ENCODE data around the gene A1BG.
"Not testable (repeated sequence)": the region's sequence is repeated elsewhere in the genome, so short reads cannot be mapped to it uniquely, and the experiment has no call there.

The A1BG gene

DNA sequence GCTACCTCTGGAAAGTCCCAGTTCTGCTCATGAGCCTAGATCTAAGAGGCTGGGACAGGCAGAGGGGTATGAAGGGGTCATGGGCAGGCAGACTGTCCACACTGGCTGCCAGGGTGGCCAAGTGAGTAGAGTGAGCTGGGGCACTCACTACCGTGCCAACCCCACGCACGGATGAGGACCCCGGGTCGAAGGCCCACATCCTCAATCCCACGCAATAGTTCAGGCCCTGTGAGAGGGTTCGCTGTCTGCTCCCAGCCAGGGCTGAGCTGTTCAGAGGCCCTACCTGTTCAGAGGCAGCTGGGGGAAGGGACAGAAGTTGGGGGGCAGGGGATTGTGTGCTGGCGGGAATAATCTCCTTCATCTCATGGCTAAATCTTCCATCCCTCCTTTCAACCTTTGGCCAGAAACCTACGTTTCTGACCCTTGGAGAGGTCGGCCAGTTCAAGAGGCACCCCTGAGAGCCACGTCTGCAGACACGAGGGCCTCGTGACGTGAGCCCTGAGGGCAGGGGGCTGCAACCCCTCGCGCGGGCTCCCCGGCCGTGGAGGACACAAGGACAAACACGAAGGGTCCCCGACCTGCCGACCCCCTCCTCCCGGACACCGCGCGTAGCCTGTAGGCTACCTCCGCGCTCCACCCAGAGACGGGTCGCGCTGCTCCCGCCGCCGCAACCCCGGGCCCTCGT, 32.7 kb upstream of the A1BG start:
- DNase-seq (ENCODE audit: low read depth), result no peak

DNA sequence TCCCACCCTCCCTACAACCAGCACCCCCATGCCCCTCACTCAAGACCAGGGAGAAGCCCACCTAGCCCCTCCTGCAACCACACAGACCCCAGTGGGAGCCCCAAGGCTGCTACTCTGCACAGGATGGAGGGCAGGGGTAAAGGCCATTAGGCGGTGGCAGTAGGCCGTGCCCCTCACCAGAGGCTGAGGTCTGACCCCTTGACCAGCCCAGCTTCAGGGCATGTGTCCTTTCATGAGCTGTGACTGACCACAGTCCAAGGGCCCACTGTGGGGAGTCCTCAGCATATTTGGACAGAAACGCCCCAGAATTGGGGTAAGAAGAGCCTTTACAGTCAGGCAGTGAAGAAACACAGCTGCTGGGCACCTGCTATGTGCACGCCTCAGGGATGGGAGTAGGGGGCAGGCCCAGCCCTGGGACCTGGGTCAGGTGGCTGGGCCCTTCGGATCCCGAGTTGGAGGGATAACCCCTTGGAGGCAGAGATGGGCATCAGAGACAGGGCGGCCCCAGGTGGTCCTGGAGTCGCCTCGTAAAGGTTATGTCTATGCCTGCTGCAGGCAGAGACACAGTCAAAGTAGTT, 32.1 kb upstream of the A1BG start:
- no peak for DNase-seq (ENCODE audit: low read depth)

DNA sequence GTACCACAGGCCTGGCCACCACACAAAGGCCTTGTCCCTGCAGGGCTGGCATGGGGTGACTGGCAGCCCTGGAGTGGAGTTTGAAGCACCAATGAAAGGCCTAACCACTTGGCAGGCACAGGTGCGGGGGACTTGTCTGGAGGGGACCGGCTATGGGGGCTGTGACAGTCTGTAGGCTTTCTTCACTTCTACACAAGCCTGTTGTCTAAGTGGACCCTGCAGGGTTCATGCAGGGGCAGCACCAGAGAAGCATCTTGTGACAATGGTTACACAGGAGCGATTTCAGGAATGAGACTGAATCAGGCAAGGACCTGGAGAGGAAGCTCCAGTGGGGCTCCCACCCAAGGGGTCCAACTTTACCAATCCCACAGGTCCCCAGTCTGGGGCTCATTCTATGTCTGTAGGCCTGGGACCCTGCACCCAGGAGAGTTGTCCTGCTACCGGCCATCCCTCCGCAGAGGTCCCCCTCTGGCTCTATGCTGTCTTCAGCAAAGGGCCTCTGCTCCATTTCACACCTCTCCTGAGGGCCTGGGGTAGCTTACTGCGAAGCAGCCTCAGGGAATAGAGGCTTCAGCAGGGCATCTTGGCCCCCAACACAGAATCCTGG, 29.8 kb upstream of the A1BG start:
- no peak for DNase-seq (ENCODE audit: low read depth)

DNA sequence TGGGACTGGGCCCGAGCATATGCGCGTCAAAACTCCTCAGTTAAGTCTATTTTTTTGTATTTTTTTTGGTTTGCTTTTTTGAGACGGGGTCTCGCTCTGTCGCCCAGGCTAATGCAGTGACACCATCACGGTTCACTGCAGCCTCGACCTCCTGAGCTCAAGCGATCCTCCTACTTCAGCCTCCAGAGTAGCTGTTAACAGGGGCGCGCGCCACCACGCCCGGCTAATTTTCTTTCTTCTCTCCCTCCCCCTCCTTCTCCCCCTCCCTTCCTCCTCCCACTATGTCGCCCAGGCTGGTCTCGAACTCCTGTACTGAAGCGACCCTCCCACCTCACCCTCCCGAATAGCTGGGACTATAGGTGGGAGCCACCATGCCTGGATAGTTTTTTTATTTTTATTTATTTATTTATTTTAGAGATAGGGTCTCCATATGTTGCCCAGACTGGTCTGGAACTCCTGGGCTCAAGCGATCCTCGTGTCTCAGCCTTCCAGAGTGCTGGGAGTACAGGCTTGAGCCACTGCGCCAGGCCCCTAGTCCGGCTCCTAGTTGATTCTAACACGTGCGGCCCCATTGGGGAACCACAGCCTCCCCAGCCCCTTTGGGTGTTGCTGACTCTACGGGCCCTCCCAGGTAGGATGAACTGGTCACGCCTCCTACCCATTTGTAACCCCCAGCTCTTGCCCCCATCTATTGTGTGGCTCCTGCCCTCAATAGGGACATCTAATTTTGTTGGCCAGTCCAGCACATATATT, 28.3 kb upstream of the A1BG start:
- no peak for DNase-seq (ENCODE audit: low read depth)

DNA sequence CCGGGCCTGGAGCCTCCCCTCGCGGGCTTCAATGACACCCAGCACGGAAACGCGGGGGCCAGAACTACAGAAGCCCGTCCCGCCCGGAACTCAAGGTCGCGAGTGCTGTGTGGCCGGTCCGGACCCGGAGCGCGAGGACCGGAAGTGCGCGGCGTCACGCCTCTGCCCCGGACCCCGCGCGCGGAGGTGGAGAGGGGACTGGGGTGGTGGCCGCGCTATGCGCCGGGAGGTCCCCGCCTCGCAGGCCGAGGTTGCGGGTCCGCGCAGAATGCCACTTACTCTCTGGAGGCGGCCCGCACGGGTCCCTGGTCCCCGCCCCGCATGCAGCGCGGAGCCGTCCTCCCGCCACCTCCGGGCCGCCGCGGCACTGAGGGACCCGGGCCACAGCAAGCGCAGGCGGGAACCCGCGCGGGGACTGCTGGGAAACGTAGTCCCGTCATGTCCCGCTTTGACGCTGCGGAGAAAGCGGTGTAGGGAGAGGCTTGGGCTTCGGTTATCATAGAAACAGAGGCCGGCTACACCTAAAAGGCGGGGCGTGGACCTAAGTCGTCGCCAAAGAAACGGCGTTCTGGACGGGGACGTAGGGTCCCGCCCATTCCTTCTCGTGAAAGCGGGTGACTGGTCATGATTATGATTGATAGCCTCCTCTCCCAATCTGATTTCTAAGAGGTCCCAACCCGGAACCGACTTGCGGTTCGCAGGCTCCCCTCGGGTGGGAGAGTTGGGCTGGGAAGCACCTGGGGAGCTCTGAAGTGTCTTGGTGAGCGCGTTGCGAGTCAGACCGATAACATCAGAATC, 27.6 kb upstream of the A1BG start, which contains the start of gene ZNF837:
Gene ZNF837, minus strand, starts transcription at position 369 of the 798 bp plus-strand sequence. CDS start 11,698 bp downstream, outside the sequence.
- peak; percentile 90 for DNase-seq (ENCODE audit: low read depth)

DNA sequence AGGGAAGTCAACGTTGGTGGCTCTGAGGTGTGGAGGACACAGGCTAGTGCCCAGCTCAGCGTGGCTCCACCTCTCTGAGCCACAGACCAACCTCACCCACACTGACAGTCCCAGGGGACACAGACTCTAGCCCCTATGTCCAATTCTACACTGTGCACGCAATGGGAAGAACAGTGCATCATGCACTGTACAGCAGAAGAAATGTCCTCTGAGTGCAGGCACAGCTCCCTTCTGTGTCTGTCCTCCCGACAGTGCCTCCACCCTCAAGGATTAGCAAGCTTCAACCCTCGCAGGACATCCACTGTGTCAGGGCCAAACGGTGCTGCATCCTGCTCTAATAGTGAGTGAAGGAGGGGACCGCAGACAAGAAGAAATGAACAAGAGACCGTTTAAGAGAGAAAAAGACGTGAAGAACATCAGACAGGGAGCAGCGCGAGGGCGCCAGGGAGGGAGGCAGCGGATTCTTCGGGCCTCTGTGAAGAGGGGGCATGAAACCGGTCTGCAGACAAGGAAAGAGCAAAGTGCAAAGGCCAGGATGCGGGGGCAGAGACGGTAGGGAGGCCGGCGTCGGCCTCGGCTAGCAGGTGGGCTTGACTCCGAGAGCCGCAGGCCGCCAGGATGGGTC, 26.9 kb upstream of the A1BG start:
- DNase-seq (ENCODE audit: low read depth), result no peak

DNA sequence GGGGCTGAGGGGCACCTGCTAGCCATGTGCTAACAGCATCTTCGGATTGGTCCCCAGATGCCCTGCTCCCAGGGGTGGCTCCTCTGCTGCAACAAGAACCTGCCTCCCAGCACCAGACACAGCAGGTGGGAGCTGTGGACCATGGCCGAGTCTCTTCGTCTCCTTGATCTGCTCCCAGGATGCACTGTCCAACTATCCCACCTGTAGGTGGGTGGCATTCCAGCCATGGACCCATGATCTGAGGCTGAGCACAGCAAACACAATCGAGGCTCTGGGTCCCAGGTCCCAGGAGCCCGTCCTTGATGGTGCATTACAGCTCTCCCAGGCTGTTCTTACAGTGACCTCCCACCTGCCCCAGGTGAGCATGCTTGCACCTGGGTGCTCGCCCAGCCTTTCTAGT, 26.0 kb upstream of the A1BG start:
- DNase-seq (ENCODE audit: low read depth), result no peak

DNA sequence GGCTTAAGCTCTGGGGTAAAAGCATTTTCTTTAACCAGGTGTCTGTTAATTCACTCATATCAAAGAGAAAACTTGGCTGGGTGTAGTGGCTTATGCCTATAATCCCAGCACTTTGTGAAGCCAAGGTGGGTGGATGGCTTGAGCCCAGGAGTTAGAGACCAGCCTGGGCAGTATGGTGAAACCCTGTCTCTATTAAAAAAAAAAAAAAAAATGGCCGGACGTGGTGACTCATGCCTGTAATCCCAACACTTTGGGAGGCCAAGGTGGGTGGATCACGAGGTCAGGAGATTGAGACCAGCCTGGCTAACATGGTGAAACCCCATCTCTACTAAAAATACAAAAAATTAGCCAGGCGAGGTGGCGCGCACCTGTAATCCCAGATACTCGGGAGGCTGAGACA, 23.4 kb upstream of the A1BG start:
- not testable (repeated sequence) for DNase-seq (ENCODE audit: low read depth)

DNA sequence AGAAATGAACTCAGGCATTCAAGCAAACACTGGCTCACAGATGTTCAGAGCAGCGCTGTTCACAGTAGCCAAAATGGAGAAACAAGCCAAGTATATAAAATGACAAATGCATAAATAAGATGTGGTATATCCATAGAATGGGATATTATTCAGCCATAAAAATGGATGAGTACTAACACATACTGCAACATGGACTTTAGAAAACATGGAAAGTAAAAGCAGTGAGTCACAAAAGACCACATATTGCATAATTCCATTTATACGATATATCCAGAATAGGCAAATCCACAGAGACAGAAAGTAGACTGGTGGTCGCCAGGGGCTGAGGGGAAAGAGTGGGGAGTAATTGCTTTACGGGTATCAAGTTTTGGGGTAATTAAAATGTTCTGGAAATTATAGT, 20.9 kb upstream of the A1BG start:
- no peak for DNase-seq (ENCODE audit: low read depth)

DNA sequence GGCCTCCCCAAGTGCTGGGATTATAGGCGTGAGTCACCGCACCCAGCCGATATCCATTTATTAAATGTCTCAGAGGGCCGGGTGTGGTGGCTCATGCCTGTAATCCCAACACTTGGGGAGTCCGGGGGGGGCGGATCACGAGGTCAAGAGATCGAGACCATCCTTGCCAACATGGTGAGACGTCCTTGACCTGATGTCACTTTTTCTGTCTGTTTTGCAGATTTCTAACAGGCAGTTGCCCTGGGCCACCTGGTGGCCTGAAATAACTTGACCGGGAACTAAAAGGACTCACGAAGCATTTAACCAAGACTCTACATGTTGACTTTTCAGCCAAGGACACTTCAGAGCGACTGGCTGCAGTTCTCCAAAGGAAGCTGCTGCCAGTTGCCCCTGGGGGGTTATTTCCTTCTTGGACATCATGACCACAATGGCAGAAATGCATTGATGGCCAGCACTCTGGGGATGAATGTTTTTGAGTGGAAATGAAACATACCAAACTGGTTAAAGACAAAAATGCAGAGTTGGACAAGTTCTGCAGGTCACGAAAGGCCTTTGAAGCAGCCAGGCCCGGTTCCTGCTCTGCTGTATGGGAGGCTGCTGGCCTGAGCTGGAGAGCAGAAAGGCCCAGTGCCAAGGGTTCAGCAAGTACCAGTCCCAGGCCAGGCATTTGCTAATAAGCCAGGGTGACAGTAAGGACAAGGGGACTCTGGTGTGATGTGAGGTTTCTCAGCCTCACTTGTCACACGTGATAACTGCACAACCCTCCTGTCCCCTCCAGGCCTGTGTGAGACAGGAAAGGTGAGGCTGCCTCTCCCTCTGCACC, 19.2 kb upstream of the A1BG start:
- no peak for DNase-seq (ENCODE audit: low read depth)

DNA sequence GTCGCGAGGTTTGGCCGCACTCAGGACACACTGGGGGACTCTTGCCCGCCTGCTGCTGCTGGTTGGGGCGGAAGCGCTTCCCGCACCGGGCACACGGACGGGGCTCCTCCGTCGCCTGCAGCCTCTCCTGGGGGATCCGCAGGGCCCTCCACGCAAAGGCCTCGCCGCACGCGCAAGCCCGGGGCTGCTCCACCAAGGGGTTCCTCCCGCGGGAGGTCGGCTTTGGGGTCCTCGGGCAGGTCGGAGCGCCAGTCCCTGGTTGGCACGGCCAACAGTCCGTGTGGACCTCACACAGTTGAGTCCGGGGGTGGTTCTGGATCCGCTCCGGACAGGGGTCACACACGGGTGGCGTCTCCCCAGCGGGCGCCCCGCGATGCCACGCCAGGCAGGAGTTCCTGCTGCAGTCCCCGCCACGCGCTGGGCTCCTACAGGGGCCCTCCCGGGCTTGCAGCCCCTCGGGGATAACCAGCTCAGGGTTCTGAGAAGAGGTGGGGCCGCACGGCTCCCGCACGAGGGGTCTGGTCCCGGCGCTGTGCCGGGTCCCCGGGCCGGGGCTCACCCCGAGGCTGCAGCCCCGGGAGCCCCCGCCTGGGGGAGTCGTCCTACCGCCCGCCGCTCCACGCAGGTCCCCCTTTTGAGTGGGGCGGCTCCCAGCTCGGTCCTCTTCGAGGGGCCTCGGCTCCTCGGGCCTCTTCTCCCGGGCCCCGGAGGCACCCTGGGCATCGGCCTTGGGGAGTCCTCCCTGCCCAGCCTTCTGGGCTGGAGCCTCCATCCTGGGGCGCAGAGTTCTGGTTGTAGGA, 15.5 kb upstream of the A1BG start:
- no peak for DNase-seq (ENCODE audit: low read depth)

DNA sequence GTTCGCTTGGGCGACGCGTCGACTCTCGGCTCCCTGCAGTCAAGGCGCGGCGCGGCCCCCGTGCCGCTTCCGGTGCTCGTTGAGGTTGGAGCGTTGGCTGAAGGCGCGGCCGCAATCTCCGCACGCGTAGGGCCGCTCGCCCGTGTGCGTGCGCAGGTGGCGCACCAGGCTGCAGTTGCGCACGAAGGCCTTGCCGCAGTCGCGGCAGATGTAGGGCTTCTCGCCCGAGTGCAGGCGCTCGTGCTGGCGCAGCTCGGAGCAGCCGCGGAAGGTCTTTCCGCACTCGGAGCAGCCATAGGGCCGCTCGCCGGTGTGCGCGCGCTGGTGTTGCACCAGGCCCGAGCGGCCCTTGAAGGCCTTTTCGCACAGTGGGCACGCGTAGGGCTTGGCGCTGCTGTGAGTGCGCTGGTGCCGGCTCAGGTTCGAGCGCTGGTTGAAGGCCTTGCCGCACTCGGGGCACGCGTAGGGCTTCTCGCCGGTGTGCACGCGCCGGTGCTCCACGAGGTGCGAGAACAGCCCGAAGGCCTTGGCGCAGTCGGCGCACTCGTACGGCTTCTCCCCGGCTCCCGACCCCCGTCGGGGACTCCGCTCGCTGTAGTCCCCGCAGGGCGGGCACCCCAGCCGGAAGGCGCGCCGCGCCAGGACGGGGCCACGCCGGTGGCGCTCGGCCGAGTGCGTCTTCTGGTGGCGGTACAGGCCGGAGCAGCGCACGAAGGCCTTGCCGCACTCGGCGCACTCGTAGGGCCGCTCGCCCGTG, 14.6 kb upstream of the A1BG start:
- DNase-seq (ENCODE audit: low read depth), result no peak

DNA sequence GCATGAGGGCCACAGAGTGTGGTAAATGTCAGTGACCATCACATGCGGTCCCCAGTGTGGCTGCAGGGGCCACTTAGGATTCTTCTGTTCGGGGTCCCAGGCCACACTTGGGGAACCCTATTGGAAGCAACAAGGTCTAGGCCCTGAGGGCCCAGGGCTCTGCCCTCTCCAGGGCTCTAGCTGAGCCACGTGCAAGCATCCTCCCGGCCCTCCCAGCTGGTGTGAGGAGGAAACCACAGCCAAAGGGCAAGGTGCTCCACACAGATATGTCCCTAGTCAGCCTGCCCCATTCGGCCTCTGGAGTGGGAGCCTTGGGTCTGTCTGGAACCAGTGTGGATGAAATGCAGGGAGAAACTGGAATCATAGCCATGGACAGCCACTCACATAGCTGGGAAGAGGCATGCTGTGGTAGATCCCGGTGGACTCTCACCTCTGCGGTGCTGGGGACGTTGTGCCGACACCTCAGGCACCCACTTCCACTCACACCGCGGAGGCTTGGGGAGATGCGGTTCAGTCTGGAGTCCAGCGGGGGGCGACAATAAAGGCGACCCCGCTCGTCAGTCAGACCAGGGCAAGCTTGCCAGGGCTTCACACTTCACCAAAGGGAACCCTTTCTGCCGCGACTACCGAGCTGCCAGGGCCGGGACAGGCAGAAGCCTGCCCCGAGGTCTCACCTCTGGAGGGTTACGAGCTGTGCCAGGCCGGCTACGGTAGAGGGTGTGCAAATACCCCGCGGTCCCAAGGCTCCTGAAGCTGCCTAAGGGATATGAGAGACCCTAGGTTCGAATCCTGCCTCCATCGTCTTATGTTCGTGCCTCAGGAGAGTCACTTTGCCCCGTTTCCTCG, 13.5 kb upstream of the A1BG start:
- no peak for DNase-seq (ENCODE audit: low read depth)

DNA sequence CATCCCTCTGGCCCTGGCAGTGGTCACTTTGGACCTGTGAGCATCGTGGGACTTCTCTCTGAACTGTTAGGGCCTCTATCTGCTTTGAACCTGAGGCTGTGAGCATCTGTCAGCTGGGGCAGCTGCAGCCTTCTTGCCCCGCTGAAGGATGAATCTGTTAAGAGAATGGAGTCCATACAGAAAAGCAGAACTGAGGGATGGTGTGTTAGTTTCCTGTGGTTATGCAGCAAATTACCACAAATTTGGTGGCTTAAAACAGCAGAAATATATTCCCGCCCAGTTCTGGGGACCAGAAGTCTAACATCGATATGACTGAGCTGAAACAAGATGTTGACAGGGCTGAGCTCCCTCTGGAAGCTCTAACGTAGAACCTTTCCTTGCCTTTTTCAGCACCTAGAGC, 10.9 kb upstream of the A1BG start:
- no peak for DNase-seq (ENCODE audit: low read depth)

DNA sequence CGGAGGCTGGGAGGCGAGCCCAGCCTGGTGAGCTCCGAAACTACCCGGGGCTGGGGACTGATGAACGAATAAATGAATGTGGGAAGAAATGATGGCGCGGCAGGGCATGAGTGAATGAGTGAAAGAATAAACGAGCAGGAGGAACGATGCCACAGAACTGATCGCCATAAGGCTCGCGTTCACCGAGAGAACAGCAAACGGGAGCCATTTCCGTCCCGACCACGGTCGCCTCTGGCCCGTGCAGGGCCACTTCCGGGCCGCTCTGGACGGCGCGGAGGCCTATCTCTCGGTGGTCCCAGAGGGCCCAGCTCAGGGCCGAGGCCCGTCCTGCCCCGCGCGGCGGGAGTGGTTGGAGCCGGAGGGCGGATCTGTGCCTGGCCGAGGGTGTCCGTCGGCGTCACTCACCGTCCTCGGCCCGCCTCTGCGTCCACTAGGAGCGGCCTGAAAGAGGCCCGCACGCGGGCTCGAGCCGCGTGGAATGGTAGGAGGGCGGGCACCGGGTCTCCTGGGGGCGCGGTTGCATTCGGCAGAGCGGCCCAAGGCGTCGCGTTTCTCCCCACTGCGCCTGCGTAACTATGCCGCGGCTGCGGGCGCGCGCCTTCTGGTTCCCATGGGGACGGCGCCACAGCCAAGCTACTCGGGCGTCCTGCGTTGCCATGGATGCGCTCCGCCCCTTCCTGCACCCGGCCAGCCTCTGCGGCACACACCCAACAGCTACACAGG, 9.1 kb upstream of the A1BG start, which contains the start of gene ZNF497:
Gene ZNF497, minus strand, starts transcription at position 480 of the 723 bp plus-strand sequence. CDS start 5,116 bp downstream, outside the sequence.
- DNase-seq (ENCODE audit: low read depth), result peak; percentile 94

DNA sequence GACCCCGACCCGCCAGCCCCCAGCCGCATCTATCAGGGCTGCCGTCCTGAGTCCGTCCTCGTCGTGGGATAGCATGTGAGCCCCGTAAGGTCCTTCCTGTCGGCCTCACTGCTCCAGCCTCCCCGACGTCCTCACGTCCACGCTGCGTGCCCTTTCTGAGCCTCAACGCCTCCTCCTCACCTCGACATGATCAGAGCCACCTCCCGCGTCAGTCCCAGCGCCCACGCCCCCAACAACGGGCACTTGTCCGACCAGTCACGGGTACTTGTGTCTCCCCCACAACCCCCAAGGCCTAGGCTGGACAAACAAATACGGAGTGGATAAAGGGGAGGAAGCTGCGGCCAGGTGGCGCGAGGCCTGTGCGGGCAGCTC, 8.6 kb upstream of the A1BG start:
- peak; percentile 20 for DNase-seq (ENCODE audit: low read depth)

DNA sequence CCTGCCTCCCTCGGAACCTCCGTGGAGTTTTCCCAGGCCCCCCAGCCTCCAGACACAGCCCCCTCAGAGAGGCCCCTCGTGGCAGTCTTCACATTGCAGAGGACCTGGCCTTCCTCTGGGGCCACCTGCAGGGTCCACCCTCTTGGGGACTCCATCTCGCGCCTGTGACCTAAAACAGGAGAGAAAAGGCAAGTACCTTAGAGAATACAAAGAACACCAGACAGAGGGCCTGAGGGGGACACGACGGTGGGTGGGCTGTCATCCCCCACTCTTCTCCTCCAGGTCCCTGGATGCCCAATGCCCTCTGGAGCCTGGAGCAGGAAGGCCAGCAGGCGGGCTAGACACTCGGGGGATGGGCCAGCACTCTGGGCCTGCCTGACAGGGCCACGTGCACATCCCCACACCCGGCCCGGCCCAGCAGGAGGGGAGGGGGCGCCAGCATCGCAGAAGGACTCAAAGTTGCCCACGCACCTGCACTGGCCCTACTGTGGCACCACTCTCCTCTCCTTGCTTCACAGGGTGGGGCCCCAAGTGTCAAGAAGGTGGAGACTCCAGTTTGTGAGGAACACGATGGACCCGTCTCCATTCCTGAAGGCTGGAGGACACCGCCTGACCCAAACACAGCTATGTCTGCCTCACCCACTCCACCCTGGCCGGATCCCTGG, 4.3 kb upstream of the A1BG start:
- no peak for DNase-seq (ENCODE audit: low read depth)
